NOMO-1 treated with dmso at 0.1 percent for 144 hours (cell line): Measurements from ENCODE around the gene CHN1.

Source experiments
- DNase-seq: peaks from one replicate; lab custom pipeline; 2025; ENCODE audit not compliant: unreplicated experiment; lab: John Stamatoyannopoulos, UW

The CHN1 gene, protein sequence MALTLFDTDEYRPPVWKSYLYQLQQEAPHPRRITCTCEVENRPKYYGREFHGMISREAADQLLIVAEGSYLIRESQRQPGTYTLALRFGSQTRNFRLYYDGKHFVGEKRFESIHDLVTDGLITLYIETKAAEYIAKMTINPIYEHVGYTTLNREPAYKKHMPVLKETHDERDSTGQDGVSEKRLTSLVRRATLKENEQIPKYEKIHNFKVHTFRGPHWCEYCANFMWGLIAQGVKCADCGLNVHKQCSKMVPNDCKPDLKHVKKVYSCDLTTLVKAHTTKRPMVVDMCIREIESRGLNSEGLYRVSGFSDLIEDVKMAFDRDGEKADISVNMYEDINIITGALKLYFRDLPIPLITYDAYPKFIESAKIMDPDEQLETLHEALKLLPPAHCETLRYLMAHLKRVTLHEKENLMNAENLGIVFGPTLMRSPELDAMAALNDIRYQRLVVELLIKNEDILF

GRCh38 chr2:175004980-175005732 is at the start of gene CHN1:
Gene CHN1, minus strand, starts transcription at chr2:175005381. Its CDS starts 469 bp downstream, at chr2:175004912.
- DNase-seq: no peak

GRCh38 chr2:175054340-175054739 is 49.2 kb upstream of the CHN1 start:
- DNase-seq: no peak

GRCh38 chr2:175049661-175050060 is 44.5 kb upstream of the CHN1 start:
- DNase-seq: no peak

DNA sequence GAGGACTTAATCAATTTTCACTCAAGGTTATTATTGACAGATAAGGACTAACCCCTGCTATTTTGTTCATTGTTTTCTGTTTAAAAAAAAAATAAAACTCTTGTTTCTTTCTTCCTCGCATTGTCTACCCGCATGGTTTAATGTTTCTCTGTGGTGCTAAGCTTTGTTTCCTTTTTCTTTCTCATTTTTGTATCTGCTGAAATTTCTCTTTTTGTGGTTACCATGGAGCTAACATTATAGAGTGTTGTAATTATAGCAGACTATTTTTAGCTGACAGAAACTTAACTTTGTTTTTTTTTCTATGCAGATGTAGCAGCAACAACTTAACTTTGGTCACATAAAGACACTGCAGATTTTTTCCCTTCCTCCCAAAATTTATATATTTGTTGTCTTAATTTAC is 43.1 kb upstream of the CHN1 start:
- no peak for DNase-seq

GRCh38 chr2:175039490-175039889 is 34.3 kb upstream of the CHN1 start:
- no peak for DNase-seq

DNA sequence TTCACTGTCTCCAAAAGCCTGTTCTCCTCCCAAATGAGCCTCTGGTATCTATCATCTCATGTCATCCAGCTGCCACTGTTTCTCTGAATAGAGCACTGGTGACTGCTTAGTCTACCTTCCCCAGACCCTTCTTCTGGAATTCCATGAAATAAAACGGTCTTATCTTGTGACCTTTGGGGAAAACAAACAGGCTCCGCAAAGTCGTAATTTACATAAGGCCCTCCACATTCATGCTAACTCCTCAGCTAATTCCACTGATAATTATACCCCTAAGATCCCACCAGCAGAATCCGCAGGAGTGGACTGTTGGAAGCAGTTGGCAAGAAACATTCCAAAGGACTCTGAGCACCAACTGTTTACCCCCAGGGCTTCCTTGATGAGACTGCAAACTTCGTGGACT is 33.9 kb upstream of the CHN1 start:
- no peak for DNase-seq

DNA sequence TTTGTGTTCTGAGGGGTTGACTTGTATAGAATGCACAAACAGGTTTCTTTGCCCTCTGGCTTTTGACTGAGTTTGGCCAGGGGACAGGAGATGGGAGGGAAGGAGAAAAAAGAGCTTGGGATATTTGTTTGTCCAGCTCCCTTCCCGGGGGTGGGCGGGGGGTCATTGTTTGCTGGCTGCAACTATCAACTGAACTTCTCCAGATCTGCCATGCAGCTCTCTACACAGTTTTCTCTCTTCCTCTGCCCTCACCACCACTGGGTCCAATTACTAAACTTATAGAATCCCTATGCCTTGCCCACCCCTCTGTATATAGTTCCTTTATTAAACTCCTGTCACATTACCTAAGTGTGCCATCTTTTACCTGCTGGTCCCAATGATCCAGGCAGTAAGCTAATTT is 32.8 kb upstream of the CHN1 start:
- no peak for DNase-seq

DNA sequence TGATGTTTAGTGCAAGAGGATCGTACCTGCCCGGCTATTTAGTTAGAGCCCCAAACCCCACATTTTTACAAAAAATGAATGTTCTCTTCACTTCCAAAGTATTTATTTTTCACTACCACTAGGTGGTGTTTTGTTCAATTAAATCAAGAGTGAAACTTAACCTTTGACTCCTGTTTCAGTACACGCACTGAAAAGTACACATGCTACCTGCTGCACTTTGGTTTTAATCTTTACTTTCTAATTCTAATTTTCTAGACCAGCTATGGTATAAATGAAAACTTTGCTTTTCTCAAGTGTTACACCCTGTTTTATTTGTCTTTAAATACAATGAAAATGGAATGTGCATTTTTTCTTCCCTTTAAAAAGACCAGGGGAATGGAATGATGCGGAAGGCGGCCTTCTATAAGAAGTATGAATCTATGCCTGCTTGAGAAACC is 31.4 kb upstream of the CHN1 start:
- no peak for DNase-seq

DNA sequence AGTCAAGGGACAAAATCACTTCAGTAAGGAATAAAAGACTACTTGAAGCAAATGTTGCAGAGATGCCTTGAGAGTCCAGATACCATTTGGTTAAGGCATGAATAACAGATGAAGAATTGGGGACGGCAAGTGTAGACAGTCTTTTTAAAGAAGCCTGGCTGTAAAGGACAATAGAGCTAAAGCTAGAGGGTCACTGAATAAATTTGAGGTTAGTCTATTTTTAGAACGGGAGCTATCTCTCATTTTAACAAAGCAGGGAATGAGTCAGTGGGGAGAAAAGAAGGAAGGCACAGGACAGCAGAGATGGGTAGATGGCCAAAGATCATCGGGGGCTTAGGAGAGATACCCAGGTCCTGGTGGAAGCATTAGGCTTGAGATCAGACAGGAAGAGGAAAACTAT is 30.6 kb upstream of the CHN1 start:
- no peak for DNase-seq

GRCh38 chr2:175034716-175035115 is 29.5 kb upstream of the CHN1 start:
- no peak for DNase-seq

DNA sequence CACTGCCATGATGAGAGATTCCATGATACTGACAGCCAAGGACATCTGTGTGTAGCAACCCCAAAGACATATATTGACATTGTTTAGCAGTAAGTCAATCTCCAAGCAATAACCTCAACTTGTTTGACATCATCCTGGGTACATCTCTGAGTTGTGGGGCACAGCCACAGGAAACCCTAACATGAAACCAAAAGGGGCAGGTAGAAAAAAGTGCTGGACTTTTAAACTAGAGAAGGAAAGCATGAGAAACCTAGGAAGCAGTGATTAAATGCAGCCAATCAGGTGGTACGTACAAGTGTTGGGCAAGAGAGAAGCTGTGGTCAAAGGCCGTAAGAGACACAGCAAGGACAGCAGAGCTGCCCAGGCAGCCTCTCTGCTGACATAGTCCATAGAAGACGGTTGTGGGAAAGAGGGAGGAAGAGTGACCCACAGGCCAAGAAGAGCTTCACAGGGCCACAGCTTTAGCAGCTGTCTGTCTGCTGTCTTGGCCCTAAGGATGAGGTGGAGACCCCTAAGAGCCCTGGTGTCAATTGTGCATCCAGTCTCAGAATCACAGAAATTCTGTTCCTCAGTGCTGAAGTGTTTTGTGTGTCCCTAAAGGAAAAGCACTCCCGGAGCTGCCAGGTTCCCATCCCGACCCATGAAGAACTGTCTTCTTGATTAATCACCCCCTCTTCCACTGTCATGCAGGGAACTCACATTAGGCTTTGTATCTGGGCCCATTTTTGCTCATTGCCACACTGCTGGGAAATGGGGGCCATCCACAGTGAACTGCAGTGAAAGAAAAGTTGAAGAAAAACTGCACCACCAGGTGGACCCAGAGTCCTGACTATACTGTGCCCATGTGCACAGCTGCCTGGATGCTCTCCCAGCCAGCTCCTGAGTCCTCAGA is 25.4 kb upstream of the CHN1 start:
- no peak for DNase-seq

DNA sequence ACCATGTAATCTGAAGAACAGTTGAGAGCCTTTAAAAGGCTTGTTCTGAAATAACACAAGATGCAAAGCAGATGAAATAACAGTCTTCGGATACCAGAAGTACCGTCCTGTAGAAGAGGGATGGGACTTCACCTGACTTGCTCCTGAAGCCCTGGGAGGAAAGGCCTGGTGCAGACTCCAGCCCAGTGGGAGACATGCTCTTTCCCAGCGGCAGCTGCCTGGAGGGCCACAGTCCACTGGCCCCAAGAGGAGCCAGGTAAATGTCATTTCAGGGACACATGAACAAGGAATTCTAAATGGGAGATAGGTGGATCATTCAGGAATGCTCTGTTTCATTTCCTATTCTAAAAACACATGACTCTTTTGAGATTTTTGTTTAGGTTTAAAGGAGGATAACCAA is 22.6 kb upstream of the CHN1 start:
- DNase-seq: no peak

DNA sequence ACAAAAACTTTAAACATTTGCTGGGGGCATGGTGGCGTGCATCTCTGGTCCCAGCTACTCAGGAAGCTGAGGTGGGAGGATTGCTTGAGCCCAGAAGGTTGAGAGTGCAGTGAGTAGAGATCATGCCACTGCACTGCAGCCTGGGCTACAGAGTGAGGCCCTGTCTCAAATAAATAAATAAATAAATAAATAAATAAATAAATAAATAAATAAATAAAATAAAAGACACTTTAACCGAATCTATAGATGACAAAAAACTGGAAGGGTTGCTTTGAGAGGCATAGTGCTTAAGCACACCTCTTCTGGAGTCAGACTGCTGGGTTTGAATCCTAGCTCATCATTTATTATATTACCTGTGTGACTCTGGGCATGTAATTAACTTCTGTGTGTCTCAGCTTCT is 21.2 kb upstream of the CHN1 start:
- no peak for DNase-seq

- DNase-seq: no peak
Observed at GRCh38 chr2:175025946-175026345, 20.8 kb upstream of the CHN1 start.

DNA sequence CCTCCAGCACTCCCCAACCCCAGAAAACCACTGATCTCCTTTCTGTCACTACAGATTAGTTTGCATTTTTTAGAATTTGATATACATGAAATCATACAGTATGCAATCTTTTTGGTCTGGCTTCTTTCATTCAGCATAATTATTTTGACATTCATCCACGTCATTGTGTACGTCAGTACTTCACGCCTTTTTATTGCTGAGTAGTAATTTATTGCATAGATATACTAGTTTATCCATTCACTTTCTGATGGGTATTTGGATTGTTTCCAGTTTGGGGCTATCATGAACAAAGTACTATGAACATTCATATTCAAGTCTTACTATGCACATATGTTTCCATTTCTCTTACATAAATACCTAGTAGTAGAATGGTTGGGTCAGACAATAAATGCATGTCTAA is 20.1 kb upstream of the CHN1 start:
- no peak for DNase-seq

GRCh38 chr2:175022923-175023322 is 17.7 kb upstream of the CHN1 start:
- no peak for DNase-seq

DNA sequence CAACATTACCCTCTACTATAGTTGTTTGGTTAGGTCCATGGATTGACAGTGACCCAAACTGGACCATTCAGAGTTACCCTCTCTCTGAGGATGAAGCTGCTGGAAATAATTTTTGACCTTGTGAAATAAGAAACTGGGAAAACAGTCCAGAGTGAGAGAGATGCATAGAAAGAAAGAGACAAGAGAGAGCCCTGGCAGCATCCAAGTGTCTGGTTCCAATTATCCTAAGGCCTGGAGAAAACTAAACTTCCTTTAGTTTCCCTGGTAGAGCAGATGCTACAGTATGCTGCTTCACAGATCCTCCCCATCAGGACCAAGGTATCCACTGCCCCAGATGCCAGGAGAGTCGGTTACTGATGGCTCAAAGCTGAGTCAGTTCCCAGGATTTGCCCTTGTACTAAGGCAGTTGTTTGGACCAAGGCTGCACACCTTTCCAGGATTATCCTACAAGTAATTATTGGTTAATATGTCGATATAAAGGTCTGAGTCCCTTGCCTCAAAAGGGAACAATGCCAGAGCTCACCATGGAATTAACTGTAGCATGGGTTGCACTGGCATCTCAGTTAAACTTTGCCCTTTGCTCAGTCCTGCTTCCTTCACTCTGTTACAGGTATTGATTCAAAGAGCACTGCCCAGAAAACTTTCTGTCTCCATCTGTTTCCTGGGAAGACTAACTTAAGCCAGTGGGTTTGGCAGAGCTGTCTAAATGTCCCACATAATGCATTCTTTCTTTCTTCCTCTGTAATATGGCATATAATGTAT is 14.6 kb upstream of the CHN1 start:
- DNase-seq: no peak

- DNase-seq: no peak
Observed at GRCh38 chr2:175017618-175018414, 12.6 kb upstream of the CHN1 start.

DNA sequence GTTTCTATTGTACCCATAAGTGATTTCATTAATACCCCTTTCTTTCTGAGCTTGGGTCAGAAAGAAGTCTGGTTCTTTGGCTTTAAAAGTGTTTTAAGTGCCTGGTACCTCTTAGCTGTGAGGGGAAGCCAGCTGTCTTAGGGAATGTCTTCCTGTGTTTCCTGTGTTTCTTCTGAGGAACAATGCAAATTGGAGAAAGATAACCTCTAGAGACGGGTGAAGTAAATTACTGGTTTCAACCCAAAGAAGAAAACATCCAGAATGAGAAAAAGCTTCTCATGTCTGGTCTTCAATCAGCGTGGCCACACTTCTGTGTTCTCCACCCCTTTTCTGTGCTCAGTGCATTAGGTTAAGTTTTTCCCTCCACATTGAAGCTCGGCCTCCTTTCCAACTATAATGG is 10.2 kb upstream of the CHN1 start:
- no peak for DNase-seq

DNA sequence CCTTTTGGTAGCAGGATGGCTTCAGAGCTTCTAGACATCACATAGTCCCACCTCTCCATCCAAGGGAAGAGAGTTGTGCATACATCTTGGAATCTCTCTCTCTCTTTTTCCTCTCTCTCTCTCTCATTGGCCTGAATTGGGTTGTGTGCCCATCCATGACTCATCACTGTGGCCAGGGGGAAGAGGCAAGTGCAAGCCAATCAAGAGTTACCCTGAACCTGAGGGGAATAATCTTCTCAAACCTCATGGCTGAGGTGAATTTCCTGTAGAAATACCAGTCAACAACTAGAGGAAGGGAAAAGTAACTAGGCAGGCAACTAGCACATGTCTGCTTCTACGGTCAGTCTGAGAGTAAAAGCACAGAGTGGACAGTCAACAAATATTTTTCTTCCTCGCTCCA is 7.3 kb upstream of the CHN1 start:
- no peak for DNase-seq
